Measurements from ENCODE around the gene EPS15. TPM values are rescaled to one million over a fixed set of nuclear protein-coding genes. Genes with fewer than 3 reads are reported as not detected.

Gene EPS15
- total and polyA plus RNA-seq, 9 of the 15 experiments (the other 6 are each of a cell fraction or from before 2014, with no cell fraction given) = 23.1 to 69.0 (median 41.7) TPM

DNA sequence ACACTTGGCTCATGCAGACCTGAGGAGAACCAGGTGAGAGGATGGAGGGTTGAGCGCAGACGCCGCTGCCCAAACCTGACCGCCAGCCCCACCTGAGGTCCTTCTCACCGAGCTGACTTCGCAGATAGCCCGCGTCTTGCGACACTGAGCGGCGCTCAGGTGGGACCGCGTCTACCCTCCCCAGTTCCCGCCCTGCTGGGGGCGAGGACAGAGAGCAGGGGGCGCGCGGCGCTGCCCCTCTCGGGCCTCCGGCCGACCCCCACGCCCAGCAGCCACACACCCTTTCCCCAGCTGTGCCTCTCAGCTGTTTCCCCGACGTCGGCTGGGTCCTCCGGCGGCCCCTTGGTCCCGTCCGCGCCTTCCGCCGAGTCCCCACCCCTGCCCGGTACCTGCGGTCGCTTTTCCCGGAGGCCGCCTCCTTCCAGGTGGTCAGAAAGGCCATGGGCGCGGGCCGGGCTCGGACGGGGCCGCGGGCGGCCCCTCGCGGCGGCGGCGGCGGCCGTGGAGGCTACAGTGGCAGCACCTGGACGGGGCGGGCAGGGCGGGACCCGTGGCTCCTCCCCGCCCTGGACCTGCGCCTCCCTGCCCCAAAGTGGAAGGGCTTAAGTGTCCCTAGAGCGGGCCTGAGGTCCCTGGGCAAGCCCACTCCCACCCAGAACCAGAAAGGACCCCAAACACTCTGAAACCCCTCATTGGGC, 174.3 kb downstream of the EPS15 start (continued):
- TF ChIP-seq, protein P1, sequence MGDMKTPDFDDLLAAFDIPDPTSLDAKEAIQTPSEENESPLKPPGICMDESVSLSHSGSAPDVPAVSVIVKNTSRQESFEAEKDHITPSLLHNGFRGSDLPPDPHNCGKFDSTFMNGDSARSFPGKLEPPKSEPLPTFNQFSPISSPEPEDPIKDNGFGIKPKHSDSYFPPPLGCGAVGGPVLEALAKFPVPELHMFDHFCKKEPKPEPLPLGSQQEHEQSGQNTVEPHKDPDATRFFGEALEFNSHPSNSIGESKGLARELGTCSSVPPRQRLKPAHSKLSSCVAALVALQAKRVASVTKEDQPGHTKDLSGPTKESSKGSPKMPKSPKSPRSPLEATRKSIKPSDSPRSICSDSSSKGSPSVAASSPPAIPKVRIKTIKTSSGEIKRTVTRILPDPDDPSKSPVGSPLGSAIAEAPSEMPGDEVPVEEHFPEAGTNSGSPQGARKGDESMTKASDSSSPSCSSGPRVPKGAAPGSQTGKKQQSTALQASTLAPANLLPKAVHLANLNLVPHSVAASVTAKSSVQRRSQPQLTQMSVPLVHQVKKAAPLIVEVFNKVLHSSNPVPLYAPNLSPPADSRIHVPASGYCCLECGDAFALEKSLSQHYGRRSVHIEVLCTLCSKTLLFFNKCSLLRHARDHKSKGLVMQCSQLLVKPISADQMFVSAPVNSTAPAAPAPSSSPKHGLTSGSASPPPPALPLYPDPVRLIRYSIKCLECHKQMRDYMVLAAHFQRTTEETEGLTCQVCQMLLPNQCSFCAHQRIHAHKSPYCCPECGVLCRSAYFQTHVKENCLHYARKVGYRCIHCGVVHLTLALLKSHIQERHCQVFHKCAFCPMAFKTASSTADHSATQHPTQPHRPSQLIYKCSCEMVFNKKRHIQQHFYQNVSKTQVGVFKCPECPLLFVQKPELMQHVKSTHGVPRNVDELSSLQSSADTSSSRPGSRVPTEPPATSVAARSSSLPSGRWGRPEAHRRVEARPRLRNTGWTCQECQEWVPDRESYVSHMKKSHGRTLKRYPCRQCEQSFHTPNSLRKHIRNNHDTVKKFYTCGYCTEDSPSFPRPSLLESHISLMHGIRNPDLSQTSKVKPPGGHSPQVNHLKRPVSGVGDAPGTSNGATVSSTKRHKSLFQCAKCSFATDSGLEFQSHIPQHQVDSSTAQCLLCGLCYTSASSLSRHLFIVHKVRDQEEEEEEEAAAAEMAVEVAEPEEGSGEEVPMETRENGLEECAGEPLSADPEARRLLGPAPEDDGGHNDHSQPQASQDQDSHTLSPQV (IDR thresholded peaks at IDR 0.05) = no peak
- TF ChIP-seq, protein P2, sequence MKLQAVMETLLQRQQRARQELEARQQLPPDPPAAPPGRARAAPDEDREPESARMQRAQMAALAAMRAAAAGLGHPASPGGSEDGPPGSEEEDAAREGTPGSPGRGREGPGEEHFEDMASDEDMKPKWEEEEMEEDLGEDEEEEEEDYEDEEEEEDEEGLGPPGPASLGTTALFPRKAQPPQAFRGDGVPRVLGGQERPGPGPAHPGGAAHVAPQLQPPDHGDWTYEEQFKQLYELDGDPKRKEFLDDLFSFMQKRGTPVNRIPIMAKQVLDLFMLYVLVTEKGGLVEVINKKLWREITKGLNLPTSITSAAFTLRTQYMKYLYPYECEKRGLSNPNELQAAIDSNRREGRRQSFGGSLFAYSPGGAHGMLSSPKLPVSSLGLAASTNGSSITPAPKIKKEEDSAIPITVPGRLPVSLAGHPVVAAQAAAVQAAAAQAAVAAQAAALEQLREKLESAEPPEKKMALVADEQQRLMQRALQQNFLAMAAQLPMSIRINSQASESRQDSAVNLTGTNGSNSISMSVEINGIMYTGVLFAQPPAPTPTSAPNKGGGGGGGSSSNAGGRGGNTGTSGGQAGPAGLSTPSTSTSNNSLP (IDR thresholded peaks at IDR 0.05; ENCODE audit: borderline replicate concordance, low read depth, low read length) = no peak
- TF ChIP-seq DACH1 (IDR thresholded peaks at IDR 0.05; ENCODE audit: partially characterized antibody) (no peak), NR3C1 (CRISPR knock-in tag; IDR thresholded peaks at IDR 0.05) (no peak), SAP30 (IDR thresholded peaks at IDR 0.05; ENCODE audit: borderline replicate concordance, insufficient read depth, low read depth, low read length, poor library complexity, severe bottlenecking) (no peak), ELF1 (tag; IDR thresholded peaks at IDR 0.05) (no peak), MAFK (IDR thresholded peaks at IDR 0.05; ENCODE audit: low read length) (no peak), ZNF57 (CRISPR knock-in tag; IDR thresholded peaks at IDR 0.05) (no peak), NUFIP1 (IDR thresholded peaks at IDR 0.05; ENCODE audit: partially characterized antibody) (no peak), NCOA4 (IDR thresholded peaks at IDR 0.05; ENCODE audit: partially characterized antibody) (no peak), PTTG1 (tag; IDR thresholded peaks at IDR 0.05; ENCODE audit: low read depth) (no peak)
- TF ChIP-seq, protein P3, sequence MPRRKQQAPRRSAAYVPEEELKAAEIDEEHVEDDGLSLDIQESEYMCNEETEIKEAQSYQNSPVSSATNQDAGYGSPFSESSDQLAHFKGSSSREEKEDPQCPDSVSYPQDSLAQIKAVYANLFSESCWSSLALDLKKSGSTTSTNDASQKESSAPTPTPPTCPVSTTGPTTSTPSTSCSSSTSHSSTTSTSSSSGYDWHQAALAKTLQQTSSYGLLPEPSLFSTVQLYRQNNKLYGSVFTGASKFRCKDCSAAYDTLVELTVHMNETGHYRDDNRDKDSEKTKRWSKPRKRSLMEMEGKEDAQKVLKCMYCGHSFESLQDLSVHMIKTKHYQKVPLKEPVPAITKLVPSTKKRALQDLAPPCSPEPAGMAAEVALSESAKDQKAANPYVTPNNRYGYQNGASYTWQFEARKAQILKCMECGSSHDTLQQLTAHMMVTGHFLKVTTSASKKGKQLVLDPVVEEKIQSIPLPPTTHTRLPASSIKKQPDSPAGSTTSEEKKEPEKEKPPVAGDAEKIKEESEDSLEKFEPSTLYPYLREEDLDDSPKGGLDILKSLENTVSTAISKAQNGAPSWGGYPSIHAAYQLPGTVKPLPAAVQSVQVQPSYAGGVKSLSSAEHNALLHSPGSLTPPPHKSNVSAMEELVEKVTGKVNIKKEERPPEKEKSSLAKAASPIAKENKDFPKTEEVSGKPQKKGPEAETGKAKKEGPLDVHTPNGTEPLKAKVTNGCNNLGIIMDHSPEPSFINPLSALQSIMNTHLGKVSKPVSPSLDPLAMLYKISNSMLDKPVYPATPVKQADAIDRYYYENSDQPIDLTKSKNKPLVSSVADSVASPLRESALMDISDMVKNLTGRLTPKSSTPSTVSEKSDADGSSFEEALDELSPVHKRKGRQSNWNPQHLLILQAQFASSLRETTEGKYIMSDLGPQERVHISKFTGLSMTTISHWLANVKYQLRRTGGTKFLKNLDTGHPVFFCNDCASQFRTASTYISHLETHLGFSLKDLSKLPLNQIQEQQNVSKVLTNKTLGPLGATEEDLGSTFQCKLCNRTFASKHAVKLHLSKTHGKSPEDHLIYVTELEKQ (CRISPR knock-in tag; IDR thresholded peaks at IDR 0.05) = no peak
- TF ChIP-seq, protein P4, sequence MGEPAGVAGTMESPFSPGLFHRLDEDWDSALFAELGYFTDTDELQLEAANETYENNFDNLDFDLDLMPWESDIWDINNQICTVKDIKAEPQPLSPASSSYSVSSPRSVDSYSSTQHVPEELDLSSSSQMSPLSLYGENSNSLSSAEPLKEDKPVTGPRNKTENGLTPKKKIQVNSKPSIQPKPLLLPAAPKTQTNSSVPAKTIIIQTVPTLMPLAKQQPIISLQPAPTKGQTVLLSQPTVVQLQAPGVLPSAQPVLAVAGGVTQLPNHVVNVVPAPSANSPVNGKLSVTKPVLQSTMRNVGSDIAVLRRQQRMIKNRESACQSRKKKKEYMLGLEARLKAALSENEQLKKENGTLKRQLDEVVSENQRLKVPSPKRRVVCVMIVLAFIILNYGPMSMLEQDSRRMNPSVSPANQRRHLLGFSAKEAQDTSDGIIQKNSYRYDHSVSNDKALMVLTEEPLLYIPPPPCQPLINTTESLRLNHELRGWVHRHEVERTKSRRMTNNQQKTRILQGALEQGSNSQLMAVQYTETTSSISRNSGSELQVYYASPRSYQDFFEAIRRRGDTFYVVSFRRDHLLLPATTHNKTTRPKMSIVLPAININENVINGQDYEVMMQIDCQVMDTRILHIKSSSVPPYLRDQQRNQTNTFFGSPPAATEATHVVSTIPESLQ (CRISPR knock-in tag; IDR thresholded peaks at IDR 0.05) = no peak

All from K562 (cell line).